Heart right ventricle (tissue), 16 donors: ENCODE measurements around the gene PTGIR. TPM values are rescaled to one million over a fixed set of nuclear protein-coding genes. Genes with fewer than 3 reads are reported as not detected.
A peak's percentile ranks its signal among the peaks of the same experiment; 100 is the strongest.

Source experiments
- ATAC-seq, 8 donors: fragments of 200-7000 bp; cut with Tn5 transposase; one replicate each; pipeline ENCODE4 v1.9.1; 2020; ENCODE audit warnings: mild to moderate bottlenecking in 8 of 8, moderate library complexity in 8 of 8, moderate number of reproducible peaks in 1 of 8
- DNase-seq, 2 donors: peaks; one replicate each; pipeline ENCODE4 v3.0.0-alpha.2; 2020
- H3K27ac ChIP-seq, 10 donors: fragments of 200-600 bp; sonication (generic) in 2 of 10; one replicate each; pipeline versions ENCODE4 v1.5.0 to v1.8.0; 2020 to 2022; ENCODE audit warnings: mild to moderate bottlenecking in 3 of 10
- H3K27me3 ChIP-seq, 7 donors: fragments of 200-600 bp; one replicate each; pipeline ENCODE4 v1.8.0; 2021 to 2022; ENCODE audit warnings: mild to moderate bottlenecking in 2 of 7
- H3K36me3 ChIP-seq, 9 donors: fragments of 200-600 bp; sonication (generic) in 1 of 9; one replicate each; pipeline versions ENCODE4 v1.5.0 to v1.8.0; 2020 to 2022; ENCODE audit warnings: mild to moderate bottlenecking in 2 of 9
- H3K4me1 ChIP-seq, 9 donors: fragments of 200-600 bp; sonication (generic) in 1 of 9; one replicate each; pipeline versions ENCODE4 v1.5.0 to v1.8.0; 2020 to 2022; ENCODE audit warnings: mild to moderate bottlenecking in 4 of 9
- H3K4me3 ChIP-seq, 10 donors: fragments of 200-600 bp; sonication (generic) in 2 of 10; one replicate each; pipeline versions ENCODE4 v1.5.0 to v1.8.0; 2020 to 2022; ENCODE audit warnings: mild to moderate bottlenecking in 7 of 10, moderate library complexity in 2 of 10
- H3K9me3 ChIP-seq, 11 donors: fragments of 200-600 bp in 10 of 11; sonication (generic) in 2 of 11; one replicate each; pipeline versions ENCODE4 v1.5.0 to v1.8.0; 2013 to 2022; ENCODE audit warnings: mild to moderate bottlenecking in 2 of 11, control low read depth in 1 of 11, moderate library complexity in 1 of 11
- WGBS, 2 donors: extraction: QIAGEN DNeasy Blood & Tissue Kit; methylation state at CpG; one replicate each; pipeline ENCODE4 v1.1.7; 2013; ENCODE audit warnings: inconsistent platforms in 1 of 2; 5-methylcytosine and 5-hydroxymethylcytosine counted together
- intact Hi-C, 10 donors: fragments of 100-400 bp; cut with DNase I; formaldehyde crosslinking; loops; one replicate each; pipeline versions ENCODE4 v1.11.1 to v1.14.2; 2022
- long read RNA-seq, 3 donors: library from polyadenylated mRNA; unstranded; transcript quantifications; one replicate each; pipeline ENCODE4 v2.0.0, GENCODE V29; 2020 to 2021
- polyA plus RNA-seq, 2 donors: library from polyadenylated mRNA; stranded (reverse); fragments of 200-250 nt; gene quantifications; one replicate each; pipeline ENCODE4 v1.2.3, GENCODE V29; 2013
- total RNA-seq, 10 donors: library from RNA; stranded (reverse); fragmentation: NEBNext Ultra II Directional in 3 of 10; extraction: Animal tissue kit (Norgen Biotek cat#: 25700) in 3 of 10; gene quantifications; one replicate each; pipeline versions ENCODE4 v1.2.1 to v1.2.4, GENCODE V29; 2021 to 2023
- TF ChIP-seq, protein P1 (sequence below), 9 donors: fragments of 200-600 bp; sonication (generic) in 2 of 9; IDR thresholded peaks; one replicate each; pipeline versions ENCODE4 v1.5.0 to v1.8.0; 2021 to 2022; ENCODE audit warnings: antibody characterized with exemption in 9 of 9, mild to moderate bottlenecking in 5 of 9, moderate library complexity in 1 of 9
- donor health status: Arrhythmogenic right ventricular cardiomyopathy.
- donor health status: ischemic (EF 13 %, LVEDD 7.1; RV severe dilation, severe dysfunction).
- donor health status: healthy with polysubstance abuse.
- donor health status: DM: no; HTN: yes; CAD: no.
- donor health status: DM: no; HTN: no; CAD: no.
- donor health status: ischemic (EF 25% LVEDD 6.9; RV normal size, moderate dysfunction).
- donor health status: ischemic (EF 25% LVEDD 5.7; RV mildly dilated, moderate dysfunction).
- donor health status: healthy.
- donor health status: DM: yes; HTN: yes; CAD: no.
- donor health status: Ischemic cardiomyopathy.
- donor health status: ischemic (EF 35%, LVEDD 5.7; RV mildly dilated, moderate dysfunction).
- donor health status: nonischemic (EF 11% LVEDD 7.7; RV severe dilation, severe dysfunction).
- donor health status: DM: yes; HTN: yes; CAD: no.
- donor health status: PGD.
- donor health status: ischemic (EF 29% LVEDD 5.4; RV normal size, mild dysfunction).
- donor health status: nonischemic (EF 23%, LVEDD 6.1; RV moderate dilation, normal function).

Gene PTGIR, protein sequence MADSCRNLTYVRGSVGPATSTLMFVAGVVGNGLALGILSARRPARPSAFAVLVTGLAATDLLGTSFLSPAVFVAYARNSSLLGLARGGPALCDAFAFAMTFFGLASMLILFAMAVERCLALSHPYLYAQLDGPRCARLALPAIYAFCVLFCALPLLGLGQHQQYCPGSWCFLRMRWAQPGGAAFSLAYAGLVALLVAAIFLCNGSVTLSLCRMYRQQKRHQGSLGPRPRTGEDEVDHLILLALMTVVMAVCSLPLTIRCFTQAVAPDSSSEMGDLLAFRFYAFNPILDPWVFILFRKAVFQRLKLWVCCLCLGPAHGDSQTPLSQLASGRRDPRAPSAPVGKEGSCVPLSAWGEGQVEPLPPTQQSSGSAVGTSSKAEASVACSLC
- total RNA-seq (10 to 100 TPM in 1 of 10 donors, 1 to 10 TPM in 9; 1.4 to 13.7 (median 2.6) TPM), polyA plus RNA-seq (1 to 10 TPM; 5.5 to 8.5 TPM)
- long read RNA-seq, donor 1, partial matches to known transcripts: 2 of 8 reads
- long read RNA-seq, donor 1, other reads (novel, unspliced or antisense): 2 of 8 reads
- long read RNA-seq, donor 2, partial matches to known transcripts: 3 of 10 reads
- long read RNA-seq, donor 2, other reads (novel, unspliced or antisense): 5 of 10 reads
- long read RNA-seq, donor 3, transcript PTGIR-201 (3 exons, 2,107 nt): major isoform, 9 of 24 reads
- long read RNA-seq, donor 3, partial matches to known transcripts: 8 of 24 reads
- long read RNA-seq, donor 3, other reads (novel, unspliced or antisense): 7 of 24 reads

DNA sequence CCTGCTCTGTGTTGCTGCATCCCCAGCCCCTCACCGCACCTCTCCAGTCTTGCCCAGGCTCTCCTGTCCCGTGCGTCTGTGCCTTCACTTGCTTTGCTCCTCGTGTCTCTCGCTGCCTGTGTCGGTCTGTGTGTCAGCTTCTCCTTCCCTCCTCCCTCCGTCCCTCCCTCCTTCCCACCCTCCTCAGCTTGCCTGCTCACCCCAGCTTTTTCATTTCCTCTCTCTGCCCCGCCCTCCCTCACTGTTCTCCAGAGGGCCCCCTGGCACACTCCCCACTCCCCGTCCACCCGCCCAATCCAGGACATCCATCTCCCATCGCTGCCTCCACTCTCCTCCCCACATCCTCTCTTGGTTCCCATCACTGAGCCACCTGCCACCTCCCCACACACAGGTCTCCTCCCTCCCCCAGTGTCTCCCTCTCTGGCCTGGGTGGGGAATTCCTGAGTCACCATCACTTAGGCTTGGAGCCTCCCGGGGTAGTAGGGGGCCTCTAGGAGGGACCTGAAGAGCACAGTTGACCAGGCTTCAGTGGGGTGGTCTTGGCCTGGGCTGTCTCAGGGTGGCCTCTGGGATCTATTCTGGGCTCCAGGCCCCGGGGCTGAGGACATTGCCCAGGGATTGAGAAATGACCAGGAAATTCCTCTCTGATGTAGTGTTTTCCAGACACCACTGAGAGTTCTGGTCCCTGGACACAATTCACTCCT is at the start of gene PTGIR:
Gene PTGIR, minus strand, starts transcription at position 132 of the 704 bp plus-strand sequence. CDS start 864 bp downstream, outside the sequence.
- DNase-seq (peak; percentile 78 to 81), ATAC-seq (peak; percentile 68 to 81 (median 76))
- 34 to 45% methylated on average over 13 of the region's 13 CpGs for WGBS, 2 donors
- H3K27ac ChIP-seq: peak within 1 kb of the TSS; percentile 50 to 88 (median 75)
- H3K9me3 ChIP-seq: no peaks in the 10 kb centered on the region
- peak within 1 kb of the TSS in 9 of 10 donors; percentile 25 to 49 (median 41) for H3K4me3 ChIP-seq
- peaks cover 14 to 77% (median 53%) of the 10 kb centered on the region in 9 donors for H3K4me1 ChIP-seq
- TF ChIP-seq, protein P1, sequence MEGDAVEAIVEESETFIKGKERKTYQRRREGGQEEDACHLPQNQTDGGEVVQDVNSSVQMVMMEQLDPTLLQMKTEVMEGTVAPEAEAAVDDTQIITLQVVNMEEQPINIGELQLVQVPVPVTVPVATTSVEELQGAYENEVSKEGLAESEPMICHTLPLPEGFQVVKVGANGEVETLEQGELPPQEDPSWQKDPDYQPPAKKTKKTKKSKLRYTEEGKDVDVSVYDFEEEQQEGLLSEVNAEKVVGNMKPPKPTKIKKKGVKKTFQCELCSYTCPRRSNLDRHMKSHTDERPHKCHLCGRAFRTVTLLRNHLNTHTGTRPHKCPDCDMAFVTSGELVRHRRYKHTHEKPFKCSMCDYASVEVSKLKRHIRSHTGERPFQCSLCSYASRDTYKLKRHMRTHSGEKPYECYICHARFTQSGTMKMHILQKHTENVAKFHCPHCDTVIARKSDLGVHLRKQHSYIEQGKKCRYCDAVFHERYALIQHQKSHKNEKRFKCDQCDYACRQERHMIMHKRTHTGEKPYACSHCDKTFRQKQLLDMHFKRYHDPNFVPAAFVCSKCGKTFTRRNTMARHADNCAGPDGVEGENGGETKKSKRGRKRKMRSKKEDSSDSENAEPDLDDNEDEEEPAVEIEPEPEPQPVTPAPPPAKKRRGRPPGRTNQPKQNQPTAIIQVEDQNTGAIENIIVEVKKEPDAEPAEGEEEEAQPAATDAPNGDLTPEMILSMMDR (IDR thresholded peaks at IDR 0.05): no peak
- no peaks in the 10 kb centered on the region for H3K27me3 ChIP-seq
- H3K36me3 ChIP-seq: no peaks in the 10 kb centered on the region
- intact Hi-C loops: no loop called here

DNA sequence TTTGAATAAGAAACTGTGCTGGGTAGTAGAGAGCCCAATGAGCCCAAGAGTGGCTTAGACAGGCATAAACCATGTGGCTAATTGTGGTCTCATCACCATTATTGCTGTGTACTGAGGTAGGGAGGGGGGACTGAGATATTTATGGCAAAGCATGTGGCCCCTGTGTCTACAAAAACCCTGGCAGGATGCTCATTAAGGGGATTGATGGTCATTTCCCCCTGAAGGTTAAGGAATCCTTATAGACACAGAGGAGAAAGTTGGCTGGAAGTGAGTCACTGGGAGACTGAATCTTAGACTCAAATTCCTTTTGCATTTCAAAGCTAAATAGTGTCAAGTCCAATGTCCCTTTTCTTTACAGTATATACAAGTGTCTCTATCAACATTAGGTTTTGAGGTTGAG is 45.9 kb upstream of the PTGIR start:
- intact Hi-C loops: no loop called here
- Histone ChIP-seq H3K36me3 (peaks cover 0 to 36% (median 13%) of the 10 kb centered on the region in 9 donors), H3K4me3 (no peak overlapping the region), H3K27me3 (no peaks in the 10 kb centered on the region), H3K9me3 (no peaks in the 10 kb centered on the region), H3K27ac (no peak overlapping the region), H3K4me1 (no peaks in the 10 kb centered on the region)
- ATAC-seq (no peak), DNase-seq (no peak)
- TF ChIP-seq, protein P1 (IDR thresholded peaks at IDR 0.05): no peak

DNA sequence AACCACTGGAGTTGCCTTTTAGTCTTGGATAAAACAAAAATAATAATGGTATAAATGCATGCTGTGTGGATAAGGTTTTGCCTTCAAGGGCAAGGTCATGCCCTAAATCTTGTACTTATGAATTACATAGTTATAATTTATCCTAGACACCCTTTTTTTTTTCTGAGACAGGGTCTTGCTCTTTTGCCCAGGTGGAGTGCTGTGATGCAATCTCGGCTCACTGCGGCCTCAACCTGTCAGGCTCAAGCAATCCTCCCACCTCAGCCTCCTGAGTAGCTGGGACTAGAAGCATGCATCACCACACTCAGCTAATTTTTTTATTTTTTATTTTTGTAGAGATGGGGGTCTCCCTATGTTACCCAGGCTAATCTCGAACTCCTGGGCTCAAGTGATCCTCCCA is 43.8 kb upstream of the PTGIR start:
- no peak overlapping the region for H3K4me3 ChIP-seq

More for the DNA sequence above, 43.8 kb upstream of the PTGIR start:
- WGBS, 2 donors: 89 to 94% methylated on average over 3 of the region's 3 CpGs
- TF ChIP-seq, protein P1 (IDR thresholded peaks at IDR 0.05): no peak
- intact Hi-C loops: loop anchor here in 5 of 10 donors (10.0 kb wide), 2 partner anchors 134 to 144 kb away; no protein-coding TSS in a partner anchor
- Histone ChIP-seq H3K36me3 (peaks cover 0 to 15% (median 0%) of the 10 kb centered on the region in 9 donors), H3K9me3 (no peaks in the 10 kb centered on the region), H3K27me3 (no peaks in the 10 kb centered on the region), H3K4me1 (no peaks in the 10 kb centered on the region), H3K27ac (no peak overlapping the region)
- no peak for DNase-seq
- ATAC-seq: no peak
